GM19023 (cell line): ENCODE measurements around the gene C1QBP.
"Not testable (repeated sequence)": the region's sequence is repeated elsewhere in the genome, so short reads cannot be mapped to it uniquely, and the experiment has no call there.

ENCODE experiments used
- ATAC-seq: cut with Tn5 transposase; IDR thresholded peaks from one replicate; pipeline ENCODE4 v1.9.1; 2021; ENCODE audit warnings: mild to moderate bottlenecking, moderate library complexity; ENCODE audit not compliant: unreplicated experiment

C1QBP gene

DNA sequence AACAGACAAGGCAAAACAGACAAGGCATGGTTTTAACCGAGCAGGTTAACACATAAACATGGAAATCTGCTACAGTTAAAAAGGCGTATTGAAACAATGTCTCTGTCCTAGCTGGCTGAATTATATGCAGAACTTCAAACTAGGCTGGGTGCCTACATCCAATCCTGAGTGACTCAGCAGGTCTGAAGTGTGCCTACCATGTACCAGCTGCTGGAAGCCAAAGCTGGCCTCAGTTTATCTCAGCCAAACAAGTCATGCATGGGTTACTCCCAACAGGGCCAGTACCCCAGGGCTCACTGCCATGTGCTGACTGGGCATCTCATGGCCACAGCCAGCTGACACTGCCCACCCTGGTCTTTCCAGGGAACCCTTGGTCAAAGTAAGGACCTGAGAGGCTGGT, 4.0 kb downstream of the C1QBP start:
- ATAC-seq = no peak

DNA sequence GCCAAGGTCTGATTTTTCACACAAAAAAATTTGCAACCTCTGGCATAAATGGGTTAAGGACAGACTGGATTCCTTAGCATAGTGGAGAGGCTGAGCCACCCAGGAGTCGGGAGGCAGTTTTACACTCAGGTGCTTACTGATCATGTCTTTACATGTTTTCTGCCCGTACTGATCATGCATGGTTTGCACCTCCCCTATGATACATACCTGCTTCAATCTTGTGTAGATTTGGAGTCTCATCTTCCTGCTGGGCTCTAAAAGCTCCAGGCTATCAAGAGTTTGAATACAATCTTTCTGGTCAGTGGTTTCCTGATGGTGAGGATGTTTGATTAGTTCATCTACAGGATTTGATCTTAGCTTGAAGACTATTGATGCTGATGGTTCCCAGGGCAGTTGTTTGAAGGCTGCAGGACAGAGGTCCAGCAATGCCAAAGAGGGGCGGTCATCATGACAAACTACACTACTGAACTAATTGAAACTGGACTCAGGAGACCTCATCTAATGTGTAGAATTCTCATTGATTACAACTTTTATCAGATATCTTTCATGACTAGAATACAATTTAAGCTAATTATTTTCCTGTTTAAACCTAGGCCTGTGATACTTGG, 6.9 kb downstream of the C1QBP start:
- no peak for ATAC-seq

DNA sequence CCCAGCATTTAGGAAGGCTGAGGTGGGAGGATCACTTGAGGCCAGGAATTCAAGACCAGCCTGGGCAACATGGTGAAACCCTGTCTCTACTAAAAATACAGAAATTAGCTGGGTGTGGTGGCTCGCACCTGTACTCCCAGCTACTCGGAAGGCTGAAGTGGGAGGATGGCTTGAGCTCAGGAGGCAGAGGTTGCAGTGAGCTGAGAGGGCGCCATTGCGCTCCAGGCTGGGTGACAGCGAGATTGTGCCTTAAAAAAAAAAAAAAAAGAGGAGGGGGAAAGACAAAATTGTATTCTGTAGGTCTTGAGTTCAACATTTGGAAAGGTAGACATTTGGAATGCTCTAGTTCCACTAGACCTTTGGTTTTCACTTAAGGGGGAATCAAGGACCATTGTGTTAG, 7.7 kb downstream of the C1QBP start:
- not testable (repeated sequence) for ATAC-seq

DNA sequence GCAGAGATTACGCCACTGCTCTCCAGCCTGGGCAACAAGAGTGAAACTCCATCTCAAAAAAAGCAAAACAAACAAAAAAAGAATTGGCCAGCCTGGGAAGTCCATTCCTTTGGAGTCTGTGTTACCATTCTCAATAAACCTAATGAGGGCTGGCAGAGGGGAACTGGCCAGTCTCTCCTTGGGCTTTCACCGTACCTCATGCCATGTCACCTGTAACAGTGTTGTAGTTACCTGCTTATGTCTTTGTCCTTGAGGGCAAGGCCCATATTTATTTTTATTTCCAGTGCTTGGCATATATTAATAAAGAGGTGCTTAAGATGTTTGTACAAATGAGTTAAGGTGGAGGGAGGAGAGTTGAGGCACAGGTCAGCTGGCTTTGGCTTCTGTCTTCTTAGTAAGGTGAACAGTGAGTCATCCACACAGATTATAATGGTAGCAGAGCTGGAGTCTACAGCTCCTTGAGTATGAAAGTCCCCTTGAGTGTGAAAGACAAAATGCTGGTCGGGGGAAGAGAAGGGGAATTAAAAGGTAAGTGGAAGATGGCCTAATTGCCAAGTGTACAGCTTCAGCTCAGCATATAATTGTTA, 8.4 kb downstream of the C1QBP start:
- no peak for ATAC-seq

DNA sequence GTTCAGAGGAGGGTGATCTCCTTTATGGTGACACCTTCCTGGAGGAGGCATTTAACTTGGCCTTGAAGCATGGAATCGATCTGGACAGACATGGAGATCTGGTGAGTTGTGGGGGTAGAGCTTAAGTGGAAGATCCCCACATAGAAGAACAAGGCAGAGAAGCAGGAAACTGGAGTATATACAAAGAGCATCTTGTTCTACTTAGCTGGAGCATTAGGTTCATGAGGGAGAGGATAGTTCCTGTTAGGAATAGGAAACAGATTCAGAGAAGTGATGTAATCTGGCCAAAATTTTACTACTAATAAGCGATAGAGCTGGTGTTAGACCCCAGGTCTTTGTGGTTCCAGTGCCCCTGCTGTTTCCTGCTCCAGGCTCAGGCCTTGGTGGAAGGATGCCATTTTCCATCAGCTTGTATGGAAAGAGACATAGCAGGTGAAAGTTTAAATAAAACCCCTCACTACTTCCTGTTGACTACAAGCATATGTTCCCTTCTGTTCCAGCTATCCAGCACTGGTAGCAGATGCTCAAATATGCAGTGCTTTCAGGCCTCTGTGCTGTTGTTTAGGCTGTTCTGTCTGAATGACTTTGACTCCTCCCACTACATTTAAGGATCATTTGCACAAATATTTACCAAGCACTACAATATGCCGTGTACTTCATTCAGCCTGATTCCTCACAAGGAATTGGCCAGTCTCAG, 9.6 kb downstream of the C1QBP start:
- ATAC-seq = no peak

DNA sequence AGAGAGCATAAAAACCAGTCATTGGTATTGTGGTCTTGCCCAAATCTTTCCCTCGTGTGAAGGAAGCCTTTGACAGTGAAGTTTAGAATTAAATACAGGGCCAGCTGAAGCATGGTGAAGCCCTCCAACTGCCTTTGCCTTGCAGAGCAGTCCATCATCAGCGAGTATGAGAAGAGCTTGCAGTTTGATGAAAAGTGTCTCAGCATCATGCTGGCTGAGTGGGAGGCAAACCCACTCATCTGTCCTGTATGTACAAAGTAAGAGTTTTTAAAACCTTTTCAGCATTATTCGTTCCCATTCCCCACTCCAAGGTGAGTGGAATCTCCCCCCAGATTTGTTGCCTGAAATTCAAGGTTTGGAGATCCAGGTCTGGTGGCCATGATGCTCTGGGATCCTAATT, 13.1 kb downstream of the C1QBP start:
- ATAC-seq = no peak

DNA sequence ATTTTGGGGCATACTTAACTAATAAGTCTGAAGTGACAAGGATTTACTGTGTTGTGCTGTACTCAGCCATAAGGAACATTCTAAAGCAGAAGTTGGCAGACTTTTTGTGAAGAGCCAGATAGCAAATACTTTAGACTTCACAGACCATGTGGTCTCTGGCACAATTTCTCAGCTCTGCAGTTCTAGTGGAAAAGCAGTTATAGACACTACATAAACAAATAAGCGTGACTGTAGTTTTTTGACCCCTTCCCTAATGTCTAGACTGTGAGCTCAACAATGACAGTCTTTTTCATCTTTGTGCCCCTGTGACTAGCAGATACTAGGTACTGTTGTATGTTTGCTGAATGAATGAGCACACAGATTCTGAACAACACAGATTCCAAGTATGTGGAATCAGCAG, 14.0 kb downstream of the C1QBP start:
- no peak for ATAC-seq

DNA sequence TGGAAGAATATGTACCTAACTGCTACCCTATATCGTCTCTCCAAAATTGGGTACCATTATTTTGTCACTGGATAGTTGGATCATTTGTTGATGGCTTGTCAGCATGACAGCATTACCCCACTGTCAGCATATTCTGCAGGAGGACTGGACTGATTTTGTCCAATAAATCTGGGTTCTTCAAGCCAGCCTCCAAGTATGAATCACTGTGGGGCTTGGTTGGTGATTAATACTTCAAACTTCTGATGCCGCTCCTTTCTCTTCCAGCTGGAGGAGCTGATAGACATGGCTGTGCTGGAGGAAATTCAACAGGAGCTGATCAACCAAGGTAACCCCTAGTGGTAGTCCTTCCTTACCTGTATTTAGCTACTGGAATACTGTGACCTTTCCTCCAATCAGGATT, 16.4 kb downstream of the C1QBP start:
- no peak for ATAC-seq

DNA sequence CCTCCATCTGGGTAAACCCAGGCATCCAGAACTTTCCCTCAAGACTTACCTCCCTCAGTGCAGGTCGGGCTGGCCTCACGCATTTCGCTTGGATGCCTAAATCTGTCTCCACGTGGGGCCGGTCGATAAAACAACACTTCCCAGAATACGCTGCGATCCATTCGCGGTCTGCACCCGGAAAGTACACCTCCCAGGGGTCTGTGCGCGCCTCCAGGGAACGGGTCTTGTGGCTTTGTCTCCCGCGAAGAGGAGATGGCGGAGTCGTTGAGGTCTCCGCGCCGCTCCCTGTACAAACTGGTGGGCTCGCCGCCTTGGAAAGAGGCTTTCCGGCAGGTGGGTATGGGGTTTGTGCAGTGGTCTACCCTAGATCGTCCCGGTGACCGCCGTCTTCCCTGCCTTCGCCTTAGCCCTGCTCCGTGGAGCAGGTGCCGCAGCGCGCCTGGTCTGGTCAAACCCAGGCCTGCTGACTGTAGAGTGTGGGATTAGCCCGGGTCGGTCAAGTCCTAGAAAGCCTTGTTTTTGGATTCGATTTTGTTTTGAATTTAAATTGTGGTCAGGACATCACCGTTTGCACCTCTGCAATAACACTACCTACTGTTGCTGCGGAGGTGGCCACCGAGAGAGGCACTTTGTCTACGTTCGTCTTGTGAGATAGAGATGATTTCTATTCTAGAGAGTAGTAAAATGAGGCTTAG, 18.8 kb downstream of the C1QBP start, which contains the start of gene RPAIN:
TSS of gene RPAIN (plus strand) at position 224 of the 695 bp plus-strand sequence. CDS start at position 253, 29 bp downstream.
- peak; percentile 60 for ATAC-seq

DNA sequence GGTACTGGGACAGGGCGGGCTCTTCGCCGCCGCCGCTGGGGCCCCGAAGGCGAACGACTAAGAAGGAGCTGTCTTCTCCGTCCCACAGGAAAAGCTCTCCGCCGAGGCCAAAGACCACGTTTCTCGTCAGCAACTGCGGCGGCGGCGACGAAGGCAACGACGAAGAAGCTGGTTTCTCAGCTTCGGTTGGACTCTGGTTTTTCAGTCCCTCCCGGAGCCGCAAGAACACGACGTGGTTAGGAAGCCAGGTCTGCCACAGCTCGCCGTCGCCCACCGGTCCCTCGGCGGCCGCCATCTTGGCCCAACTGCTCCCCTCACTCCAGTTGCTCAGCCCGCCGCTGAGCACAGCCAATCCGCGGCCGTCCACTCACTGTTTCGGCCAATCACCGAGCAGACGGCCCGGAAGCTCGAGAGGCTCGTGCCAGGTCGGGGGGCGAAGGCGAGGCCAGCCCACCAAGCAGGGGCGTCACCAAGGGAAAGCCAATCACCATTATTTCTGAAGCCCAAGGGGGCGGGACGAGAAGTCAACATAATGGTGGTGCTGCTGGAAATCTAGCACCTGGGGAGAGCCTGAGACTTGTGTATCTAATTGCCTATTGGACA, 19.5 kb downstream of the C1QBP start, which contains the start of gene NUP88:
TSS of gene NUP88 (minus strand) at position 307 of the 603 bp plus-strand sequence. CDS start at position 295, 12 bp downstream.
- ATAC-seq = peak; percentile 91

DNA sequence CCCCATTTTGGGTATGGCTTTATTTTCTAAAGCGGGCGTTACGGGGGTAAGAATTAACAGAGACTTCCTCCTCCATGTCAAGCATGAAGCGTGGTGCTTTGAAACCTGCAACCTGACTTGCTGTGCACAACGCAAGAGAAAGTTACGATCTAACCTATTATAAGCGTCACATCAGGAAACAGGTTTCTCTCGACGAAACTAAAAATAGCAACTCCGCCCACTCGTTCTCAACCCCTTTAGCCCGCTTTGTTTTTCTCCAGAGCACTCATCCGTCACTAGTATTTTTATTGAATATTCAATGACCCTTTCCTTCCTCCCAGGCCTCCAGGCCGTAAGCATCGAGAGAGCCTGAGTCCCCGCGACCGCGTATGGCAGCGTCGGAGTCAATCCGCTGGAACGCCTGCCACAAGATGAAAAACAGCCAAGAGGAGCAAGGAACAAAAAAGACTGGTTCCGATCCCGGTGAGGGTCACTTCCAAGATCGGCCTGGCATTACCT, 20.0 kb downstream of the C1QBP start:
- ATAC-seq = no peak

DNA sequence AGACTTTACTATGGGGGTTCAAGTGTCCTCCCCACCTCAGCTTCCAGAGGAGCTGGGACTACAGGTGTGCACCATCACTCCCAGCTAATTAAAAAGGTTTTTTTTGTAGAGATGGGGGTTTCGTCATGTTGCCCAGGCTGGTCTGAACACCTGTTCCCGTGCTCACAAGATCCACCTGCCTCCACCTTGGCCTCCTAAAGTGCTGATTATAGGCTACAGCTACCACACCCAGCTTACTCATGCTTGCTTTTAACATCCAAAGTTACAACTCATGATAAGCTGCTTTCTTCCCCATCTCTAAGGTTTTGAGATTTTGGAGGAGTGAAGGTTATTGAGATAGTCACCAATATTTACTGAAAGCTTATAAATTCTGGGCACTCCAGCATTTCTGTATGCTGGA, 22.1 kb downstream of the C1QBP start:
- ATAC-seq = no peak

DNA sequence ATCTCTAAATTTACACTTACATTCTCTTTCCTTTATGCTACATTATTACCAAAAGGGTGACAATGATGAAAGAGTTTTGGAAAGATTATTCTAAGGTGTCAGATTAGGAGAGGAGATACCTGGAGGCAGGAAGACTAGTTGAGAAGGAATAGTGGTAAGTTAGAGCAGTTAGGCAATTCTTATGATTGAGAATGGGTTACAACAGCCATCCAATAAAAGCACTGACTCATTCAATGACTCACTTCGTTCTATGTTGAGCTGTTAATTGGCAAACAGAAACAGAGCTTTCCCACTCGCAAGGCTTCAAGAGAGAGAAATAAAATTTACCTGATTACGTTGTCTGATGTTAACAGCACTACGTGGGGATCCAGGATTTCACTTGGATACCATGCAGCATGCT, 25.3 kb downstream of the C1QBP start:
- ATAC-seq = no peak

DNA sequence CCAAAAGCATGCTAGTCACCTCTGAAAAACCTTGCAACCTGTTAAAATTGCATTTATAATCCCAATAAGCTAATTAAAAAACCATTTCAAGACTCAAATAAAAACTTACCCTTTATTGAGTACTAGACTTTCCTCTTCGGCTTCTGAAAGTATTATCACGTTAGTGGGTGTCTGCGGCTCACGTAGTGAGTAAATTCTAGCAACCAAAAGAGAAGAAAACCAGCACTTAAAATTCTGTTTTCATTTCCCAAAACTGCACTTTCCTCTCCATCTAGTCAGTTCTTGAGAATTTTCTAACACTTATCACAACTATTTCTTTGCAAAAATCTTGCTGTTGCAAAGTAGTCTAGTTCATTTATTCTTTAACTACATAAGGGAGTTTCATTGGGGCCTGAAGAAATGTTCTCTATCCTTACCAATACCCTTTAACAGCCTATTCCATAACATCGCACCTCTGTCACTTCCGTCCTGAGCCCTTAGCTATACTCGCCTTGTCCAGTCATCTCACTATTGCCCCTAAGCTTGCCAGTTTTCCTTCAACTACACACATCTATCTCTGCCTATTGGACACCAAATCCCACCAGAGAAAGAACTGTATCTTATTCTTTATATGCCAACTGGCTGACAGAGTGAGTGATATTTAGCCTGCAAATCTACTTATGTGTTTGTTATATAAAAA, 28.2 kb downstream of the C1QBP start:
- no peak for ATAC-seq

DNA sequence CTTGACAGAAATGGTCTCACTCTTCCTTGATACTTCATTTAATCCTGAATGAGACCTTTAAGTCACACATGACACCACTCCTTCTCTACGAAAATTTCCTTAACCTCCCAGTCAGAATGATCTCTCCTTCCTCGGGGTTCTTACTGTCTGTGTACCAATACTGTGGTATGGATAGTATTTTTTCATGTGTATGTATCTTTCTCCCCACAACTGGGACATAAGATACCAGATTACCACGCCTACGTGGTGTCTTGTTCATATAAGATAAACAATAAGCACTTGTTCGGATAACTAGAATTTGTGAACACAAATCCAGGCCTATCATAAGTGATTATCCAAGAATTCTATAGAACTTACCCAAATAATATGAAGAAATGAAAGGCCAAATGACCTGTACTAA, 30.8 kb downstream of the C1QBP start:
- ATAC-seq = no peak

DNA sequence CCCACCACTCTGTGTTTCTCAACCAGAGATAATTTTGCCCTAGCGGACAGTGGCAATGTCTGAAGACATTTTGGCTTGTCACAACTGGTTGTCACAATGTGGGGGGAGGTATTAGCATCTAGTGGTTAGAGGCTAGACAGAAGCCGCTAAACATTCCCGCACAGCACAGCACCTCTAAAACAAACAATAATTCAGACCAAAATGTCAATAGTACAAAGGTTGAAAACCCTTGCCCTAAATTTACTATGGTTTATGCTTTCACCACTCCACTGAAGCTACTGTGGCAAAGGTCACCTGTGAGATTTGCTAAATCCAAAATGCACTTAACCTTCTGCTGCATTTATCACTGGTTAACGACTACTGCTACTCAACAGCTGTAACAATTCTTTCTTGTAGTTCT, 33.6 kb downstream of the C1QBP start:
- ATAC-seq = no peak

DNA sequence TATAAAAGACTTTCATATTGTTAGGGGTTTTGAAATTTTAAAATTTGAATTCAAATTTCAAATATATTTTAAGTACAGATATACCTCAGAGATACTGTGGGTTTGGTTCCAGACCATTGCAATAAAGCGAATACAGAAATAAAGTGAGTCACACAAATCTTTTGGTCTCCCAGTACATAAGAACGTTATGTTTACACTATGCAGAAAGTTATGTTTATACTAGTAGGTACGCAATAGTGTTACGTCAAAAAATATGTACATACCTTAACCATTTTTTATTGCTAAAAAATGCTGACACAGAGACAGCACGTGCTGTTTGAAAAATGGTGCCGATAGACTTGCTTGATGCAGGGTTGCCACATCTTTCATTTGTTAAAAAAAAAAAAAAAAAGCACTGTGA, 39.2 kb downstream of the C1QBP start:
- no peak for ATAC-seq

DNA sequence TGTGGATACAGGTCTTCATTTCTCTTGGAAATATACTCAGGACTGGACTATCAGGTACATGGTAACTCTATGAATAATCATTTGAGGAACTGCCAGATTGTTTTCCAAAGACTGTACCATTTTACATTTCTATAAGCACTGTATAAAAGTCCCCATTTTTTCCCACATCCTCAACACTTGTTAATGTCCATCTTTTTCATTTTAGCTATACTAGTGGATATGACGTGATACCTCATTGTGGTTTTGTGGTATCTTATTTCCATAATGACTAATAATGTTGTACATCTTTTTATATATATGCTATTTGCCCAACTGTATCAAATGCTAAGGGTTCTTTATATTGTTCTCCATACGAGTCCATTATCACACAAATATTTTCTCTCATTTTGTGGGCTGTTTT, 42.3 kb downstream of the C1QBP start:
- ATAC-seq = no peak

DNA sequence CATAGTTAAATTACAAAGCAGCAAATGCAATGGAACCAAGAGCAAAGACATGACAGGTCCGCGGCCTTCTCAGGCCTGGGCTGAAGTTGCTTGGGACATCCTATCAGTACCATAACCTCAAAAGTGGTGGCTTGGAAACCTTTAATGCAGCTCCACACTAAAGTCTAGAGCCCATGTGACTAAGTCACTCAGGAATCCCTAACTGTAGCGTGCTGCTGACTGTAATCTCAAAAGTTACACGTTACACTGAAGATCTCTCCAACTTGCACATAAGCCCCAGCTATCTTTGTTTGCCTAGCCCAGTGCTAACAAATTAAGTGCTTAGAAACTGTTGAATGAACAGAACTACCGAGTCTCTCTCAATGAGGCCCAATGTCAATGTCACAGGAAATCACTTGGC, 47.3 kb downstream of the C1QBP start:
- ATAC-seq = no peak
